ENCODE data around the gene ALDH1B1.
A peak's percentile ranks its signal among the peaks of the same experiment; 100 is the strongest.

Gene ALDH1B1

GRCh38 chr9:38392235-38393127, at the start of gene ALDH1B1:
Gene ALDH1B1 (plus strand): TSS chr9:38392702. CDS start chr9:38395749, 3,047 bp downstream.
- peak; percentile 37 for DNase-seq

- DNase-seq = no peak
Observed at GRCh38 chr9:38343037-38343436, 49.5 kb upstream of the ALDH1B1 start.

GRCh38 chr9:38343552-38343951, 49.0 kb upstream of the ALDH1B1 start:
- DNase-seq = no peak

- no peak for DNase-seq
Observed at GRCh38 chr9:38344566-38345324, 47.8 kb upstream of the ALDH1B1 start.

- no peak for DNase-seq
Observed at GRCh38 chr9:38345851-38346755, 46.4 kb upstream of the ALDH1B1 start.

- no peak for DNase-seq
Observed at GRCh38 chr9:38346811-38347210, 45.7 kb upstream of the ALDH1B1 start.

- DNase-seq = no peak
Observed at GRCh38 chr9:38347271-38347671, 45.2 kb upstream of the ALDH1B1 start.

- no peak for DNase-seq
Observed at GRCh38 chr9:38347946-38348345, 44.6 kb upstream of the ALDH1B1 start.

- DNase-seq = no peak
Observed at GRCh38 chr9:38350529-38350928, 42.0 kb upstream of the ALDH1B1 start.

- DNase-seq = no peak
Observed at GRCh38 chr9:38352530-38353328, 39.8 kb upstream of the ALDH1B1 start.

- no peak for DNase-seq
Observed at GRCh38 chr9:38355115-38355514, 37.4 kb upstream of the ALDH1B1 start.

- no peak for DNase-seq
Observed at GRCh38 chr9:38355517-38356120, 36.9 kb upstream of the ALDH1B1 start.

GRCh38 chr9:38356851-38357250, 35.7 kb upstream of the ALDH1B1 start:
- no peak for DNase-seq

GRCh38 chr9:38357350-38358114, 35.0 kb upstream of the ALDH1B1 start:
- no peak for DNase-seq

- no peak for DNase-seq
Observed at GRCh38 chr9:38358390-38359296, 33.9 kb upstream of the ALDH1B1 start.

- no peak for DNase-seq
Observed at GRCh38 chr9:38359297-38359653, 33.2 kb upstream of the ALDH1B1 start.

GRCh38 chr9:38359689-38360385, 32.7 kb upstream of the ALDH1B1 start:
- no peak for DNase-seq

- no peak for DNase-seq
Observed at GRCh38 chr9:38360839-38361472, 31.5 kb upstream of the ALDH1B1 start.

- DNase-seq = no peak
Observed at GRCh38 chr9:38361473-38361850, 31.0 kb upstream of the ALDH1B1 start.

Data from NCI-H2107 (cell line).